Measurements from ENCODE around the gene GEMIN7.

DNA sequence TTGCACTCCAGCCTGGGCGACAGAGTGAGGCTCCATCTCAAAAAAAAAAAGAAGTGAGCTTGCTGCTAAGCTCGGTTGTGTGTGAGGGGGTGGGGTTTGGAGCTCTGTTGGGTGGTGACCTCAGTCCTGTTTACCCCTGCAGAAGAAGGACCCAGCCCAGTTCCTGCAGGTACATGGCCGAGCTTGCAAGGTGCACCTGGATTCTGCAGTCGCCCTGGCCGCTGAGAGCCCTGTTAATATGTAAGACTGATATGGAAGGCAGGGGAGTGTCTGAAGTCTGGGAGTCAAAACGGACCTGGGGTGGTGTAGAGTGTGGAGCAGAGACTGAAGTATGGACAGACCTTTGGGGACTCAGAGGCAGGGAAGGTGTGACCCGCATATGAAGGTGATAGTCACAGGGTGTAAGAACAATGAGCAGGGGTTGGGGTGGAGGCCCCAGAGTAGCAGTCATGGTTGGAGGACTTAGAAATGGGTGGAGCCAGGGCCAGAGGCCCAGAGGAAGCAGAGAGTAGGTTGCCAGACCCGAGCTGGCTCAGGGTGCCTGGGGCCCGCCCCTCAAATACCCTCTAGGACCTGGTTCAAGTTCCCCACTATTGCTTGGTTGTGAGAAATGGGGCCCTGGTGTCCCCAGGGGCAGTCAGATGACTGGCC, 27.0 kb upstream of the GEMIN7 start:
- no peak for TF ChIP-seq POLR2AphosphoS5 (IDR thresholded peaks at IDR 0.05; ENCODE audit: low read depth)
- TF ChIP-seq, protein P1, sequence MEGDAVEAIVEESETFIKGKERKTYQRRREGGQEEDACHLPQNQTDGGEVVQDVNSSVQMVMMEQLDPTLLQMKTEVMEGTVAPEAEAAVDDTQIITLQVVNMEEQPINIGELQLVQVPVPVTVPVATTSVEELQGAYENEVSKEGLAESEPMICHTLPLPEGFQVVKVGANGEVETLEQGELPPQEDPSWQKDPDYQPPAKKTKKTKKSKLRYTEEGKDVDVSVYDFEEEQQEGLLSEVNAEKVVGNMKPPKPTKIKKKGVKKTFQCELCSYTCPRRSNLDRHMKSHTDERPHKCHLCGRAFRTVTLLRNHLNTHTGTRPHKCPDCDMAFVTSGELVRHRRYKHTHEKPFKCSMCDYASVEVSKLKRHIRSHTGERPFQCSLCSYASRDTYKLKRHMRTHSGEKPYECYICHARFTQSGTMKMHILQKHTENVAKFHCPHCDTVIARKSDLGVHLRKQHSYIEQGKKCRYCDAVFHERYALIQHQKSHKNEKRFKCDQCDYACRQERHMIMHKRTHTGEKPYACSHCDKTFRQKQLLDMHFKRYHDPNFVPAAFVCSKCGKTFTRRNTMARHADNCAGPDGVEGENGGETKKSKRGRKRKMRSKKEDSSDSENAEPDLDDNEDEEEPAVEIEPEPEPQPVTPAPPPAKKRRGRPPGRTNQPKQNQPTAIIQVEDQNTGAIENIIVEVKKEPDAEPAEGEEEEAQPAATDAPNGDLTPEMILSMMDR (IDR thresholded peaks at IDR 0.05; ENCODE audit: insufficient read depth, low read length), result no peak
- TF ChIP-seq, protein P2, sequence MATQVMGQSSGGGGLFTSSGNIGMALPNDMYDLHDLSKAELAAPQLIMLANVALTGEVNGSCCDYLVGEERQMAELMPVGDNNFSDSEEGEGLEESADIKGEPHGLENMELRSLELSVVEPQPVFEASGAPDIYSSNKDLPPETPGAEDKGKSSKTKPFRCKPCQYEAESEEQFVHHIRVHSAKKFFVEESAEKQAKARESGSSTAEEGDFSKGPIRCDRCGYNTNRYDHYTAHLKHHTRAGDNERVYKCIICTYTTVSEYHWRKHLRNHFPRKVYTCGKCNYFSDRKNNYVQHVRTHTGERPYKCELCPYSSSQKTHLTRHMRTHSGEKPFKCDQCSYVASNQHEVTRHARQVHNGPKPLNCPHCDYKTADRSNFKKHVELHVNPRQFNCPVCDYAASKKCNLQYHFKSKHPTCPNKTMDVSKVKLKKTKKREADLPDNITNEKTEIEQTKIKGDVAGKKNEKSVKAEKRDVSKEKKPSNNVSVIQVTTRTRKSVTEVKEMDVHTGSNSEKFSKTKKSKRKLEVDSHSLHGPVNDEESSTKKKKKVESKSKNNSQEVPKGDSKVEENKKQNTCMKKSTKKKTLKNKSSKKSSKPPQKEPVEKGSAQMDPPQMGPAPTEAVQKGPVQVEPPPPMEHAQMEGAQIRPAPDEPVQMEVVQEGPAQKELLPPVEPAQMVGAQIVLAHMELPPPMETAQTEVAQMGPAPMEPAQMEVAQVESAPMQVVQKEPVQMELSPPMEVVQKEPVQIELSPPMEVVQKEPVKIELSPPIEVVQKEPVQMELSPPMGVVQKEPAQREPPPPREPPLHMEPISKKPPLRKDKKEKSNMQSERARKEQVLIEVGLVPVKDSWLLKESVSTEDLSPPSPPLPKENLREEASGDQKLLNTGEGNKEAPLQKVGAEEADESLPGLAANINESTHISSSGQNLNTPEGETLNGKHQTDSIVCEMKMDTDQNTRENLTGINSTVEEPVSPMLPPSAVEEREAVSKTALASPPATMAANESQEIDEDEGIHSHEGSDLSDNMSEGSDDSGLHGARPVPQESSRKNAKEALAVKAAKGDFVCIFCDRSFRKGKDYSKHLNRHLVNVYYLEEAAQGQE (IDR thresholded peaks at IDR 0.05; ENCODE audit: insufficient replicate concordance, low read depth), result no peak
- TF ChIP-seq SPI1 (IDR thresholded peaks at IDR 0.05; ENCODE audit: borderline replicate concordance, low read depth), result no peak
- TF ChIP-seq GABPA (IDR thresholded peaks at IDR 0.05; ENCODE audit: low read depth), result no peak
